LNCaP clone FGC (cell line): ENCODE measurements around the gene ARL3.
A peak's percentile ranks its signal among the peaks of the same experiment; 100 is the strongest.

Experiments used
- DNase-seq: peaks from one replicate; pipeline ENCODE4 v3.0.0-alpha.2; 2011; ENCODE audit warnings: low read depth
- H3K4me3 ChIP-seq: 2 replicates; pipeline ENCODE4 v1.5.1; 2011; ENCODE audit warnings: mild to moderate bottlenecking, low read depth, low read length, control low read depth
- CTCF ChIP-seq: IDR thresholded peaks from 2 replicates; pipeline ENCODE4 v1.5.1; 2012; ENCODE audit warnings: mild to moderate bottlenecking; ENCODE audit not compliant: control insufficient read depth, insufficient read depth; ENCODE audit errors: extremely low read depth

The ARL3 gene

GRCh38 chr10:102758240-102758932, 44.2 kb upstream of the ARL3 start:
- TF ChIP-seq CTCF, result no peak
- H3K4me3 ChIP-seq, result no peak overlapping the region
- DNase-seq, result no peak

- no peak for TF ChIP-seq CTCF
These were observed 43.1 kb upstream of the ARL3 start for GRCh38 chr10:102757323-102757722.

GRCh38 chr10:102753718-102754117, 39.5 kb upstream of the ARL3 start:
- no peak for DNase-seq
- TF ChIP-seq CTCF, result no peak
- no peak overlapping the region for H3K4me3 ChIP-seq

More at GRCh38 chr10:102757323-102757722, 43.1 kb upstream of the ARL3 start:
- DNase-seq, result no peak
- H3K4me3 ChIP-seq, result no peak overlapping the region

- no peak for DNase-seq
- H3K4me3 ChIP-seq, result no peak overlapping the region
- peak; percentile 52 for TF ChIP-seq CTCF
These were observed 38.9 kb upstream of the ARL3 start for GRCh38 chr10:102752934-102753664.

GRCh38 chr10:102752266-102752930, 38.2 kb upstream of the ARL3 start:
- no peak for DNase-seq
- TF ChIP-seq CTCF, result no peak
- no peak overlapping the region for H3K4me3 ChIP-seq

- no peak for DNase-seq
- peak overlapping the region; percentile 93 for H3K4me3 ChIP-seq
- TF ChIP-seq CTCF, result no peak
These were observed 31.0 kb upstream of the ARL3 start for GRCh38 chr10:102745157-102745556.
